DMS 273 treated with DMSO at 0.1 percent for 48 hours (cell line): ENCODE results near the gene HS1BP3.

Source experiments
- DNase-seq: peaks from one replicate; lab custom pipeline; 2025; lab: John Stamatoyannopoulos, UW

Gene HS1BP3

GRCh38 chr2:20584399-20585358 is 66.2 kb downstream of the HS1BP3 start:
- DNase-seq, result no peak

- no peak for DNase-seq
Observed at GRCh38 chr2:20584045-20584398, 66.9 kb downstream of the HS1BP3 start.

DNA sequence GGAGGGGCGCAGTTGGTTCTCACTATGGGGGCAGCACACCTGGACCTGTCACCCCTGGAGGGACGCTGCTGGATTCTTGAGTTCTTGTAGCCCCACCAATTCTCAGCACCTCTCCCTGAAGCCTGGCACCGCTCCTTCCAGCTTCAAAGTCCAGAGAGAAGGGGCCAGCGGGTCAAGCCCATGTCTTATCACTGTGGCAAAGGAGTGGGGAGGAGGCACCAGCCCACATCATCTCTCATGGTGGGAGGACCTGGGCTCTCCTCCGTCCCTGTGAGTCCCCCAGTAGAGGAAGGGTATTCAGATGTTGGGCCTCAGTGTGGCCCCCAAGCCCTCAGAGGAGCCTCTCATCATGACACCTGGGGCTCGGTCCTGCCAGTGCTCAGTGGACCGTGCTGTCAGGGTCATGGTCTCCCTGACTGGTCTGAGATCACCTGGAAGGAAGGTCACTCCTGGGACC is 67.4 kb downstream of the HS1BP3 start:
- no peak for DNase-seq

DNA sequence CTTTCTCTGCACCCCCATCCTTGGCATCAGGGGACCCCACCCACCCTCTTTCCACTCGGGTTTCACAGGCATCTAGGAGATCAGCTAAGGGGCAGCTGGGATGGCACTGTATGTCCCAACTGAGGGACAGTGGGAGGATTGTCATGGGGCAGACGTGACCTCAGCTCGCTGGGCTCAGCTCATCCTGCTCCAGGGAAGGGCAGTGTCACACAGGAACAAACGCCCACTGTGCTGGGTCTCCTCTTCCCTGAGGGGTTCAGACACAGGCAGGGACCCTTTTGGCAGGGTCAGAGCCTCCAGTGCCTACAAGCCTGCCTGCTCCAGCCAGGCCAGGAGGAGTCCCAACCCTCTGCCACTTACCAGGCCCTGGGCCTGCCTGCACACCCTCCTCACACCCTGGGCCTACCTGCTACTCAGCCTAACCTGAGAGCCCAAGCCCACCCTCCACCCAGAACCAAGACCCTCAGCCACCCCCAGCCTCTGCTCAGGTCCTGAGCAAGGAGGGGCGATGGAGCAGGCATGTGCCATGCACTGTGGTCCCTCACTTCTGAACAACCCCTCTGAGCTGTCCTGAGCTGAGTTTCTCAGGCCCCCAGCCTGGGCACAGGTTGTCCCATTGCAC is 68.2 kb downstream of the HS1BP3 start:
- no peak for DNase-seq

DNA sequence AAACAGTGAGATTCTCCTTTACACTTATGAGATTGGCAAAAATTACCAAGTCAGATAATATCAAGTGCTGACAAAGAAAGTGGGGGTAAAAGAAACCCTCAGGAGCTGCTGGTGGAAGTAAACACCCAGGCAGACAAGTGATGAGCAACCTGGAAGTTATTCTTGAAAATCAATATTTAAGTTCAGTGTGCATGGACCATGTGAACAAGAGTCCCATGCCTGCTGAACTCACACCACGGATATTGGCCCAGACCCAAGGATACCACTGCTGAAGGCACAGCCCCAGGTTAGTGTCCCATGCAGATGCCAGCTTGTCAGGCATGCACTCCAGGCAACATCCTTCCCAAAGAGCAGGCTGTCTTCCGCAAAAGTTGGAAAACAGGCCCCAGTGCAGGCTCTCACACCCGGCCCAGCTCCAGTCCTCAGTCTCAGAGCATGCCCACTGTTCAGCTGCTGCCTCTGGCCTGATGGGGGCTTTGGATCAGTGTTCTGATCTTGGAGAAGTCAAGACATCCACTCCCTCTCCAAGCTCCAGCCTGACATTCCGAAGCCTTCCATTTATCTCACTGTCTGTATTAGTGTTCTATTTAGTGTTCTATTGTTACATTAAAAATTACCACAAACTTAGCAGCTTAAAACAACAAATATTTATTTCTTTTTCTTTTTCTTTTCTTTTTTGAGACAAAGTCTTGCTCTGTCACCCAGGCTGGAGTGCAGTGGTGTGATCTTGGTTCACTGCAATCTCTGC is 70.0 kb downstream of the HS1BP3 start:
- no peak for DNase-seq

- no peak for DNase-seq
Observed at GRCh38 chr2:20579866-20580265, 71.0 kb downstream of the HS1BP3 start.

GRCh38 chr2:20578895-20579825 is 71.7 kb downstream of the HS1BP3 start:
- DNase-seq, result no peak

DNA sequence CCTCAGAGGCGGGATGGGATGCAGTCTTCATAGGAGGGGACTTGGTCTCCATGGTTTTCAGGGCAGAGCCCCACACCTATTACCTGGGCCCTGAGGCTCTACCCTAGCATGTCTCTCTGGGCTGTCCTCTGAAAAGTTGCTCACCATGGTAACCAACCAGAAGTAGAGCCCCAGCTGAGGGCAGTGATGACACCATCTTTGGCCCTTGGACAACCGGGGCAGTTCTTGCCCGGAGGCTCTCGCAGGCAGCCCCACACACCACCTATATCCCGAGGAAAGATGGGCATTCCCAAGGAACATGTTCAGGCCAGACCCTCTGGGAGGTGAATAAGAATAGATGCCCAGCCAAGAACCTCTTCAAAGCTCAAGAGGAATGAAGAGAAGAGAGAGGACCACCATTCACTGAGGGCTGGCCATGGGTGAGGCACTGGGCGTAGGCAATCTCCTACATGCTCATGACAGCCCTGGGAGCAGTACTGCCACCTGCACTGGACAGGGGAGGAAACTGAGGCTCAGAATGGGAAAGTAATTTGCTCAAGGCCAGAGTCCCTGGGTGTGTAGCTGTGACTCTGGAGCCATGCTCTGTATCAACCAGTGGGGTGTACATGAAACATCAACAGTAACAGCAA is 72.5 kb downstream of the HS1BP3 start:
- no peak for DNase-seq

DNA sequence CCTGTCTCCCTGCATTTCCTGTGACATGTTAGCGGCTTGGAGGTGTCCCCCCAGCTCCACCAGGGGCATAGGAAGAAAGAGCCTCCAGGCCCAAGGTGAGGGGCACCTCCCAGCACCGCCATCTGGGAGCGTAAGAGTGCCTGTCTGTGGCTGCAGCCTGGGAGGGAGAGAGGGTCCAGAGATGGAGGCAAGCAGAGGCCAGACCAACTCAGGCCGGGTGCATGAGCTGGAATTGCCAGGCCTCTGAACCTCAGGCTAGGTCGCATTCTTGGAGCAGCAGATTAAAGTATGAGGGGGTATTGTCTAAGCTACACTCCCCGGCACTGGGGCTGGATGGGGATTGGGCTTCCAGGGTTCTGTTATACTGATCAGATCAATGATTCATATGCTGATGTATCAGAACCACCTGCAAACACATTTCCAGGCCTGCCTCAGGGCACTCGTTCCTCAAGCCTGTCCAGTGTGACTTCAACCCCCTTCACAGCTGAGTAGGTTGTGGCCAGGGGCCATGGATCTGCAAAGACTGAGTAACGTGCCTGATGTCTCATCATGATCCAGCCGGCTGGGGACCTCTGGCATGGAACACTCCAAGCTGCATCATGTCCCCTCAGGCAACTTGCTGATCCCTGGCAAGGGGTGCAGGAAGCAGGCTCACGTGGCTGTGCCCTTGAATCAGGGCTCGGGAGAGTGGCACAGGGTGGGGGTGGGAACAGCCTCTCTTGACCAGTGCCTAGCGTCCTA is 73.2 kb downstream of the HS1BP3 start:
- DNase-seq, result no peak

- DNase-seq, result no peak
Observed at GRCh38 chr2:20576598-20577115, 74.2 kb downstream of the HS1BP3 start.

DNA sequence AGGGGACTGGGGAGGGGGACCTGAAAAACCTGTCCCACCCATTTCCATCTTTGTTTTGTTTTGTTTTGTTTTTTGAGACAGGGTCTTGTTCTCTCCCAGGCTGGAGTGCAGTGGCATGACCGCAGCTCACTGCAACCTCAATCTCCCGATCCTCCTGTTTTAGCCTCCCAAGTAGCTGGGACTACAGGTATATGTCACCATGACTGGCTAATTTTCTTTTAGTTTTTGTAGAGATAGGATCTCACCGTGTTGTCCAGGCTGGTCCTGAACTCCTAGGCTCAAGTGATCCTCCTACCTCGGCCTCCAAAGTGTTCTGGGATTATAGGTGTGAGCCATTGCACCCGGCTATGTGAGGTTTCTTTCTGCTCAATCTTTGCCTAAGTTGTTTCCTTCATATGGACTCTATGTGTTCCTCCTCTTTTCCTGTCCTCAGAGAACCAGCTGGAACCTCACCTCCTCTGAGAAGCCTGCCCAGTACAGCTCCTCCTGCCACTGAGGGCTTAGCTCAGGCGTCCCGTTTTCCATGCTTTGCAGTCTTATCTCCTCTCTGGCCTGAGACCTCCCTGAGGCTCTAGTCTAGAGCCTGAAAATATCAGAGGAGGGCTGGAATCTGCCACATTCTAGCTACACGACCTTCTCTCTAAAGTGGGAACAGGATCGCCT is 74.8 kb downstream of the HS1BP3 start:
- DNase-seq, result no peak

GRCh38 chr2:20575414-20575813 is 75.5 kb downstream of the HS1BP3 start:
- DNase-seq, result no peak

- DNase-seq, result no peak
Observed at GRCh38 chr2:20574930-20575329, 76.0 kb downstream of the HS1BP3 start.

GRCh38 chr2:20574423-20574911 is 76.4 kb downstream of the HS1BP3 start:
- DNase-seq, result no peak

- DNase-seq, result no peak
Observed at GRCh38 chr2:20573620-20574422, 77.1 kb downstream of the HS1BP3 start.

- DNase-seq, result no peak
Observed at GRCh38 chr2:20572221-20572620, 78.7 kb downstream of the HS1BP3 start.

GRCh38 chr2:20571644-20572215 is 79.2 kb downstream of the HS1BP3 start:
- no peak for DNase-seq

DNA sequence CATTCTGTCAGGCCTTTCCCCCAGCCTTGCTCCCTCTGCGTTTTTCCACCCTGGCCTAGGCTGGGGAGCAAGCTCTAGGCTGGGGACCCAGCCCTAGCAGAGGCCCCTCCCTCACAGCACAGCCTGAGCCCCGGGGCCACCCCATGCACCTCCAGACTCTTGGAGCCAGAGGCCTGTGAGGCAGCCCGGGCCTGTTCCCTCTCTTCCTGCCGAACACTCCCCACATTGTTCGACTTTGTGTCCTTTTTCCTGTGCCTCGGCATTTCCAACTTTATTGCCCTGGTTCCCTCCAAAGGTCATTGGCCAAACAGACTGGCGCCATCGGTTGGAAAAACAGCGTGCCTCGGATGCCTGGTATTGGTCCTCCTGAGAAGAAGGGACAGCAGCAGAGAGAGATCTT is 79.7 kb downstream of the HS1BP3 start:
- no peak for DNase-seq
